HUES64 (cell line): ENCODE data around the gene CAPZA2.

Experiments
- H3K27ac ChIP-seq: 2 replicates; pipeline ENCODE4 v1.7.0; 2013; ENCODE audit warnings: low read depth, low read length, inconsistent platforms
- H3K27me3 ChIP-seq: 2 replicates; pipeline ENCODE4 v1.6.1; 2013; ENCODE audit warnings: mild to moderate bottlenecking, low read length; ENCODE audit not compliant: insufficient read depth
- H3K36me3 ChIP-seq: 2 replicates; pipeline ENCODE4 v1.6.1; 2013; ENCODE audit warnings: mild to moderate bottlenecking, low read length; ENCODE audit not compliant: insufficient read depth
- H3K4me1 ChIP-seq: 2 replicates; pipeline ENCODE4 v1.6.1; 2013; ENCODE audit warnings: mild to moderate bottlenecking, low read length, moderate library complexity; ENCODE audit not compliant: insufficient read depth
- H3K4me3 ChIP-seq: 2 replicates; pipeline ENCODE4 v1.5.1; 2013; ENCODE audit warnings: mild to moderate bottlenecking, low read length, moderate library complexity
- H3K9ac ChIP-seq: 2 replicates; pipeline ENCODE4 v1.6.1; 2013; ENCODE audit warnings: mild to moderate bottlenecking, low read depth, low read length
- H3K9me3 ChIP-seq: 2 replicates; pipeline ENCODE4 v1.6.1; 2013; ENCODE audit warnings: low read depth, low read length; ENCODE audit not compliant: insufficient read depth
- WGBS: fragments of 150-250, 120-280 bp; methylation state at CpG from one replicate; pipeline ENCODE4 v1.1.7; 2013; ENCODE audit warnings: missing lambda C conversion rate; 5-methylcytosine and 5-hydroxymethylcytosine counted together

Gene CAPZA2

DNA sequence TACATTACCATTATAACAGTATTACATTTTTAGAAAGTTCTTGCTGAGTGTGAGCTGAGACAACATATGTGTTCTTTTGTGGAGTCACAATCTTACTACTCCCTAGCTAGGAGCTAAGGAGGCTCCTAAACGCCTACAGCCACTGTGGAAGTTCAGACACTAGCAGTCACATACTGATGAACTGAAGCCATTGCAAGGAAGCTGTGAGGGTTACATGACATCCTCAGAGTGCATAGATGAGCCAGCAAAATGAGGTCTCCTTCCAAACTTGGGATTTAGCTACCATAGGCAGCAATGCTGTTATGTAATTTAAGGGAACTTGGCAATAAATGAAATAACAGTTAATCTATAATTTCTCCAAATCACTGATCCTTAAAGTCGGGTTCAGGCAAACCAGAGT, 80.1 kb downstream of the CAPZA2 start:
- 81% methylated on average over 1 of the region's 2 CpGs for WGBS
- H3K4me3 ChIP-seq: no peak overlapping the region

DNA sequence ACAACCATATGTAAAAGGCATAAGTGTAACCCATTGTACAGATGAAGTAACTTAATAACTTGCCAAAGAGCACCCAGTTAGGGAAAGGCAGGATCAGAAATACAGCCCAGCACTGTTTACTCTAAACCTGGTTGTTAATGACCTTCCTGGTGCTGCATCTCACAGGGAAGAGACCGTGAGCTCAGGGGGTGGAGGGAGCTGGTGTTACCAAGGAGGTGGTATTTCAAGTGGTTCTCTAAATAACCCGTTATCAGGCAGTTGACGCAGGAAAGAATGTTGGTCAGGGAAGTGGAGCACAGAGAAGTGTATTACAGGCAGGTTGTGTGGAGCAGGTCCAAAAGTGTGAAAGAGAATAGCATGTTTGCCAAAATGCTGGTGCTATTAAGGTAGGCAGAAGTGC, 86.5 kb downstream of the CAPZA2 start:
- H3K9me3 ChIP-seq: no peaks in the 10 kb centered on the region
- H3K4me1 ChIP-seq: peaks cover 7% of the 10 kb centered on the region; the same call in 1 of the 2 replicates
- no peak overlapping the region for H3K4me3 ChIP-seq
- H3K27me3 ChIP-seq: no peaks in the 10 kb centered on the region
- no peak overlapping the region for H3K9ac ChIP-seq
- no peak overlapping the region for H3K27ac ChIP-seq
- no peaks in the 10 kb centered on the region for H3K36me3 ChIP-seq
- 69% methylated on average over 3 of the region's 3 CpGs for WGBS

More for the DNA sequence above, 80.1 kb downstream of the CAPZA2 start:
- H3K4me1 ChIP-seq: no peaks in the 10 kb centered on the region
- H3K36me3 ChIP-seq: no peaks in the 10 kb centered on the region
- H3K27ac ChIP-seq: no peak overlapping the region
- H3K9me3 ChIP-seq: no peaks in the 10 kb centered on the region
- H3K27me3 ChIP-seq: no peaks in the 10 kb centered on the region
- no peak overlapping the region for H3K9ac ChIP-seq

DNA sequence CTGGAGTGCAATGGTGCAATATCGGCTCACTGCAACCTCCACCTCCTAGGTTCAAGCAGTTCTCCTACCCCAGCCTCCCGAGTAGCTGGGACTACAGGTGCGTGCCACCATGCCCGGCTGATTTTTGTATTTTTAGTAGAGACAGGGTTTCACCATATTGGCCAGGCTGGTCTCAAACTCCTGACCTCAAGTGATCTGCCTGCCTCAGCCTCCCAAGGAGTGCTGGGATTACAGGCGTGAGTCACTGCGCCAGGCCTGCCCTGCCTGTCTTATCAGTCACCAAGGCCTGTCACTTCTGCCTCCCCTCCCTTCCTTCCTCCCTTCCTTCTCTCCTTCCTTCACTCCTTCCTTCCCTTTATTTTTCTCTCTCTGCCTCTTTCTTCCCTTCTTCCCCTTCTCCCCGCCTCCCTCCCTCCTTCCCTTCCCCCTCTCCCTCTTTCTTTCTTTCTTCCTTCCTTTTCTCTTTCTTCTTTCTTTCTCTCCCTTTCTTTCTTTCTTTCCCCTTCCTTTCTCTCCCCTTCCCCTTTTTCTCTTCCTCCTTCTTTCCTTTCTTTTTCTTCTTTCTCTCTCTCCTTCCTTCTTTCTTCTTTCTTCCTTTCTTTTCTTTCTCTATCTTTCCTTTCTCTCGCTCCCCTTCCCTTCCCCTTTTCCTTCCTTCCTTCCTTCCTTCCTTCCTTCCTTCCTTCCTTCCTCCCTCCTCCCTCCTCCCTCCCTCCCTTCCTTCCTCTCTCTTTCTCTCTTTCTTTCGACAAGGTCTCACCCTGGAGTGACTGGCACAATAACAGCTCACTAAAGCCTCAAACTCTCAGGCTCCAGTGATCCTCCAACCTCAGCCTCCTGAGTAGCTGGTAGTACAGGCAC, 87.8 kb downstream of the CAPZA2 start:
- H3K27ac ChIP-seq: no peak overlapping the region
- no peak overlapping the region for H3K9ac ChIP-seq
- no peaks in the 10 kb centered on the region for H3K36me3 ChIP-seq
- 91% methylated on average over 9 of the region's 9 CpGs for WGBS
- H3K4me1 ChIP-seq: peaks cover 14% of the 10 kb centered on the region
- H3K4me3 ChIP-seq: no peak overlapping the region
- H3K27me3 ChIP-seq: no peaks in the 10 kb centered on the region
- no peaks in the 10 kb centered on the region for H3K9me3 ChIP-seq

DNA sequence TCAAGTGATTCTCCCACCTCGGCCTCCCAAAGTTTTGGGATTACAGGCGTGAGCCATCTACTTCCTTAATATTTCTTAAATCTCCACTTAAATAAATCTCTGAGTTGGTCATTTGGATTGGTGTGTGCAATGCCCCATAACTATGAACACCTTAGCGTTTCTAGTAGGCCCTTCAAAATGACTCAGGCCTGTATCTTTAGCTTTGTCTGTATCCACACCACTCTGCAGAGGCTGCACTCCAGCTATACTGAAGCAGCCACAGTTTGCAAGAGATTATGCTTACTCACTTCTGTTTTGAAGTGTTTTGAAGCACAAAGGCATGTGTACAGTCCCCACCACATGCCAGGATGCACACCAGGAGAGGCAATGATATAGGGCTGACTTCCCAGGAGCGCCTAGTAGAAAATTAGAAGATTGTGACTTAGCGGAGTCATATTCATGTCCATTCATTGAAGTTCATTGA, 88.5 kb downstream of the CAPZA2 start:
- Histone ChIP-seq H3K9me3 (no peaks in the 10 kb centered on the region), H3K27me3 (no peaks in the 10 kb centered on the region), H3K36me3 (no peaks in the 10 kb centered on the region), H3K27ac (no peak overlapping the region), H3K4me3 (no peak overlapping the region), H3K4me1 (peaks cover 17% of the 10 kb centered on the region), H3K9ac (no peak overlapping the region)
- 95% methylated on average over 5 of the region's 5 CpGs for WGBS

DNA sequence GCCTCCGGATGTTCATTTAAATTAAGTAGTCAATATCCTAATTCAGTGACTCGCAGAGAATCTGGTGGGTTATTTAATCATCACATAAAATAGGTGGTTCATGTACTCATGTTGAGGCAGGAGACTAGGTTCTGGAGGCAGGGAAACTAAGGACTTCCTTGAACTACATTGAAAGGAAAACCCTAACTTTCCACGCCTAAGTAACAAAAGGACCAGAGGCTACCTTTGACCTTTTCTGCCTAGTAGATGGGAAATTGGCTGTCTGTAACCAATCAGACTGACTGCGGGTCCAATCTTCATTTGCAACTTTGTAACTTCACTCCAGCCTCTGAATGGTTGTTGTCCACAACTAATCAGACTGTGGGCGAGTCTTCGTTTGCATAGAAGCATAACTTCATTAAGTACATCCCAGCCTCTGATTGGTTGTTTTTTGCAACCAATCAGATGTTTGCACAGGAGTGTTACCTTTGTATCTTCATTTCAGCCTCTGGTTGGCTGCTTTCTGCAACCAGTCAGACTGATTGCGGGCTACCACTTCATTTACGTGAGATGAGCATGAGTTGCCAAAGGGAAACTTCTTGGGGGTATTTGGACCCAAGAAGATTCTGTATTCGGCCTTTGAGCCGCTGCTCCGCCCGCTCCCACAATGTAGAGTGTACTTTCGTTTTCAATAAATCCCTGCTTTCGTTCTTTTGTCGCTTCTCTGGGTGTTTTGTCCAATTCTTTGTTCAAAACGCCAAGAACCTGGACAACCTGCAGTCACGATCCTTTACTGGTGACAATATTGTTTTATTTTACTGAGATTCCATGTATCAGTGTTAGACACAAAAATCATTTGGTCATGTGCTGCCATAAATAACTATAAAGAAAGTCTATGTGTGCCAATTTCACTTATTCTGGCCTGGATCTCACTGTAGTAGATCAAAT, 89.2 kb downstream of the CAPZA2 start:
- Histone ChIP-seq H3K4me3 (no peak overlapping the region), H3K4me1 (peaks cover 17% of the 10 kb centered on the region), H3K27ac (no peak overlapping the region), H3K27me3 (no peaks in the 10 kb centered on the region), H3K9ac (no peak overlapping the region), H3K36me3 (no peaks in the 10 kb centered on the region), H3K9me3 (no peaks in the 10 kb centered on the region)
- WGBS: 97% methylated on average over 17 of the region's 17 CpGs

DNA sequence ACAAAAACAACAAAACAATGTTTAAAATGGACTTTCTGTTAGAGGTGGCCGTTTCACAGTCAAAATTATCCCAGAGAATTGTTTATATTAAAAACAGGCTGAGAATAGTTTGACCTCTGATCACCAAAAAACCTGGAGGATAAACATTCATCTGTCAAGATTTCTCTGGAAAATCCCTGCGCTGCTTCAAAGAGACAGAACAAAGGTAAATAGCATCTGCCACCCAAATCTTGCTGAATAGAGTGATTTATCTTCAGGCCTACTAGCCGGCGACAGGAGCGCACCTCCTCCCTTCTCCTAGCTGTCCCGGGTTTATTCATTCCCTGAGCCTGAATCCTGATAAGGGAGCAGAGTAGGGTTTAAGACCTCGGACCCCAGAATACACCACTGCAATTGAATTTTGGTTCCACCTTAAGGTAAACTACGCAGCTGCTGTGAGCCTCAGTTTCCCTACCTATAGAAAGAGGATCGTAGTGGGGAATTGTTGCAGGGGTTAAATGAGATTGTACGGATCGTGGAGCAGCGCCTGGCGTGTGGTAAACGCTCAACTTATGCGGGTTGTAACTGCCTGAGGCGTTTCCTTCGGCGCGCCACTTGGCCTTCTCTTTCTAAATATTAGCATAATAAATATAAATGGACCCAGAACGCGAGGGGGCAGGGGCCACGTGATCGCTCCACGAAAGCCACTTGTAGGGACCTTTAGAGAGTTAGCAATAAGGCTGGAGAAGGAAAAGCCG, 90.4 kb downstream of the CAPZA2 start:
- Histone ChIP-seq H3K27ac (peak overlapping the region; percentile 97; the same call in 1 of the 2 replicates), H3K36me3 (no peaks in the 10 kb centered on the region), H3K4me1 (peaks cover 17% of the 10 kb centered on the region), H3K4me3 (peak overlapping the region; percentile 95), H3K9me3 (no peaks in the 10 kb centered on the region), H3K27me3 (no peaks in the 10 kb centered on the region), H3K9ac (peak overlapping the region; percentile 95)
- WGBS: 3% methylated on average over 24 of the region's 25 CpGs

DNA sequence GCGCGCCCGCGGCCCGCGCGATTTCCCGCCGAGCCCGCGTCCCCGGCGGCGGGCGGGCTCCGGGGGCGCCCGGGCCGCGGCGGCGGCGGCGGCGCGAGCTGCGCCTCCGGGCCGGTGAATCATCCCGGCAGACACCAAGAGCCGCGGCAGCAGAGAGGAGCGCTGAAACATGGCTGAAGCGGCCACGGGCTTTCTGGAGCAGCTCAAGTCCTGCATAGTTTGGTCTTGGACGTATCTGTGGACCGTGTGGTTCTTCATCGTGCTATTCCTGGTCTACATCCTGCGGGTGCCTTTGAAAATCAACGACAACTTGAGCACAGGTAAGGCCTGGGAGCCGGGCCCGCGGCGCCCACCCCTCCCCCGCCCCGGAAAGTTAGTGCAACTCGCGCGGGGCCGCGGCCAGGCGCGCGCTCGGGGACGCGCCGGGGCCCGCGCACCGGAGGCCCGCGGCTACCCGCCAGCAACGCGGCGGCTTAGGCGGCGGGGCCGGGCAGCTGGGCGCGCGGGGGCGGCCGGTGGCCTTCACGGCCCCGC, 91.1 kb downstream of the CAPZA2 start, which contains the start of gene ST7:
ST7 (plus strand) TSS at position 130 of the 534 bp plus-strand sequence; CDS start at position 170, 40 bp downstream.
- Histone ChIP-seq H3K27ac (peak within 1 kb of the TSS; percentile 97), H3K4me3 (peak within 1 kb of the TSS; percentile 95), H3K4me1 (peaks cover 22% of the 10 kb centered on the region), H3K36me3 (no peaks in the 10 kb centered on the region), H3K9ac (peak within 1 kb of the TSS; percentile 95), H3K27me3 (no peaks in the 10 kb centered on the region), H3K9me3 (no peaks in the 10 kb centered on the region)
- WGBS: under 1% methylated on average over 77 of the region's 77 CpGs

DNA sequence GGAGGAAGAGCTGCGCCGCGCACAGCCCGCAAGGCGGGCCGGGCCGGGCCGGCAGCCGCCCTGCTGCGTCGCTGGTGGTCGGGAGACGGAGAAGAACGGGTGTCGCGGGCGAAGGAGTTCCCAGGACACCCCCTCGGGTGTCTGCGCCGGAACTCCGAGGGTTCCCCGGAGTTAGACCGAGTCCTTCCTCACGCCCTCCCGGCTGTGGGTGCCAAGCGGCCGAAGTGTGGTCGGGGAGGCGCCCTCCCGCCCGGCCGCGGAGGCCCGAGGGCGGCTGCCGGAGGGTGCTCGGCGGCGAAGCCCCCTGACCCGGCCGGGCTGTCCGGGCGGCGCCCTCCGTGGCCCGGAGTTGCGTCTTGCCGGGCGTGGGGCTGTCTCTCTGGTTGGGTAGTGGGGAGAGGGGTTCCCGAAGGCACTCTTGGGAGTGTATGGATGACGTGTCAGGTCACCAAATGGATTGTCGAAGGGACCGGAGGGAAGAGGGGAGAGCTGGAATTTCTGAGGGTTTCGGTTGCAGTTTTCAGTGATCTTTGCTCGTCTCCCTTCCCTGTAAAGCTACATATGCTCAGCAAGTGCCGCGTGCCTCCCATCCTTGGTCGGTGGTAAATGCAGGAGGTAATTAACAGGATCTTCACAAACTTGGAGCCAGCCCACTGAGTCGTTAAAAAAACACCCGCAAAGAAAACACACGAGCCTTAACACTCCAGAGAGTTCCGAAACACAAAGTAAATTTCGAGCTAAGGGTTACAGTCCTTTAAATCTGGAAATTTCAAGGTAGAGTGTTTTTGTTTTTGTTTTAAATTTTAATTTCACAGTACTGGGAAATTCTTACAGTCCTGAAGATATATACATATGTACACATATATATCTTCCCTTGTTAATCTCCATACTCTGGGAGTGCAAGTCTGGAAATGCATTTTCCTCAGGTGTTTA, 91.8 kb downstream of the CAPZA2 start:
- Histone ChIP-seq H3K27ac (peak overlapping the region; percentile 86), H3K27me3 (no peaks in the 10 kb centered on the region)
- WGBS: 1% methylated on average over 62 of the region's 63 CpGs

DNA sequence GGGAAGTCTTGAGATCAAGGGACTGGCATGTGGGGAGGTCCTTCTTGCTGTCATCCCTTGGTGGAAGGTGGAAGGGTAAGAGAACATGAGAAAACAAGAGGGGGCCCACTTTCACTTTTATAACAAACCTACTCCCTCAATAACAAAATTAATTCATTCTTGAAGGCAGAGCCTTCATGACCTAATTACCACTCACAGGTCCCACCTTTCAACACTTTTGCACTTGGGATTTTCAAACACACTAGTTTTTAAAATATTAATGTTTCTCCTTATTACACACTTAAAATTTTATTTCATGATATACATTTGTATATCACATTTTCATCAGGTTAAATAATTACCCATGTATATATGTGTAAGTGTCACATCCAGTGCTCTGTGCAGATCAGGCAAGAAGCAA, 93.0 kb downstream of the CAPZA2 start:
- no peak overlapping the region for H3K27ac ChIP-seq
- H3K4me1 ChIP-seq: peaks cover 26% of the 10 kb centered on the region
- H3K9me3 ChIP-seq: no peaks in the 10 kb centered on the region
- H3K4me3 ChIP-seq: peak overlapping the region; percentile 95
- H3K9ac ChIP-seq: no peak overlapping the region
- no peaks in the 10 kb centered on the region for H3K36me3 ChIP-seq
- H3K27me3 ChIP-seq: no peaks in the 10 kb centered on the region

More for the DNA sequence above, 91.8 kb downstream of the CAPZA2 start:
- Histone ChIP-seq H3K36me3 (no peaks in the 10 kb centered on the region), H3K9ac (peak overlapping the region; percentile 95), H3K4me1 (peaks cover 26% of the 10 kb centered on the region), H3K9me3 (no peaks in the 10 kb centered on the region), H3K4me3 (peak overlapping the region; percentile 95)
